DOHH2 (cell line): Measurements from ENCODE around the gene RTP2.

Experiments
- H3F3A ChIP-seq: fragments of 200-600 bp; sonication (generic), shearing (Covaris generic); 2 replicates; pipeline ENCODE4 v1.6.0; 2016; ENCODE audit warnings: antibody characterized with exemption, mild to moderate bottlenecking; ENCODE audit not compliant: control insufficient read depth, insufficient read depth
- H3K27ac ChIP-seq: fragments of 200-600 bp; sonication (generic); 2 replicates; pipeline ENCODE4 v1.5.1; 2014; ENCODE audit warnings: low read depth, mild to moderate bottlenecking, low read length, moderate library complexity
- H3K27me3 ChIP-seq: fragments of 200-600 bp; sonication (generic); 2 replicates; pipeline ENCODE4 v1.6.1; 2014; ENCODE audit warnings: mild to moderate bottlenecking, low read length, mixed read lengths; ENCODE audit not compliant: control insufficient read depth
- H3K36me3 ChIP-seq: fragments of 200-600 bp; sonication (generic); 2 replicates; pipeline ENCODE4 v1.6.1; 2014; ENCODE audit warnings: mild to moderate bottlenecking, low read length, moderate library complexity, mixed read lengths; ENCODE audit not compliant: control insufficient read depth
- H3K4me1 ChIP-seq: fragments of 200-600 bp; sonication (generic); 2 replicates; pipeline ENCODE4 v1.6.1; 2014; ENCODE audit warnings: mild to moderate bottlenecking, low read length, mixed read lengths; ENCODE audit not compliant: control insufficient read depth
- H3K4me2 ChIP-seq: fragments of 200-600 bp; sonication (generic); 2 replicates; pipeline ENCODE4 v1.6.0; 2014; ENCODE audit warnings: mild to moderate bottlenecking, low read length, moderate library complexity
- H3K4me3 ChIP-seq: fragments of 200-600 bp; sonication (generic); 2 replicates; pipeline ENCODE4 v1.5.1; 2014; ENCODE audit warnings: mild to moderate bottlenecking, low read length, mixed read lengths
- H3K79me2 ChIP-seq: fragments of 200-600 bp; sonication (generic); 2 replicates; pipeline ENCODE4 v1.6.1; 2014; ENCODE audit warnings: mild to moderate bottlenecking, low read length, mixed read lengths; ENCODE audit not compliant: control insufficient read depth
- H3K9me2 ChIP-seq: fragments of 200-600 bp; sonication (generic); replicated peaks from 2 replicates; pipeline ENCODE4 v1.6.1; 2014; ENCODE audit warnings: mild to moderate bottlenecking, low read length, mixed read lengths; ENCODE audit not compliant: control insufficient read depth
- H3K9me3 ChIP-seq: fragments of 200-600 bp; sonication (generic); 2 replicates; pipeline ENCODE4 v1.6.1; 2014; ENCODE audit warnings: antibody characterized with exemption, low read length, mixed read lengths; ENCODE audit not compliant: control insufficient read depth, insufficient read depth
- H4K20me1 ChIP-seq: fragments of 200-600 bp; sonication (generic); 2 replicates; pipeline ENCODE4 v1.6.0; 2014; ENCODE audit warnings: low read depth, mild to moderate bottlenecking, antibody characterized with exemption, low read length, moderate library complexity; ENCODE audit not compliant: control insufficient read depth, insufficient read depth
- CTCF ChIP-seq: fragments of 200-600 bp; sonication (generic); IDR thresholded peaks from one replicate; pipeline ENCODE4 v1.5.1; 2014; ENCODE audit warnings: antibody characterized with exemption, mild to moderate bottlenecking, low read depth, low read length; ENCODE audit not compliant: poor library complexity, severe bottlenecking
- EZH2phosphoT487 ChIP-seq: fragments of 200-600 bp; sonication (generic); IDR thresholded peaks from 2 replicates; pipeline ENCODE4 v1.6.1; 2017; ENCODE audit warnings: borderline replicate concordance, mild to moderate bottlenecking, antibody characterized with exemption, low read length, moderate library complexity, mixed read lengths

RTP2 gene

GRCh38 chr3:187746059-187746441 is 43.7 kb upstream of the RTP2 start:
- no peak for TF ChIP-seq CTCF
- no peak for TF ChIP-seq EZH2phosphoT487
- Histone ChIP-seq H3K4me1 (peaks cover 43% of the 10 kb centered on the region), H3K4me3 (peak overlapping the region; percentile 80), H3K4me2 (peak overlapping the region; percentile 93), H3K27ac (peak overlapping the region; percentile 89), H3K27me3 (no peaks in the 10 kb centered on the region), H3K36me3 (peaks cover 43% of the 10 kb centered on the region), H3K9me3 (no peaks in the 10 kb centered on the region), H4K20me1 (no peaks in the 10 kb centered on the region), H3F3A (peaks cover 59% of the 10 kb centered on the region), H3K9me2 (no peaks in the 10 kb centered on the region), H3K79me2 (peaks cover 73% of the 10 kb centered on the region)

GRCh38 chr3:187745201-187746058 is 43.1 kb upstream of the RTP2 start, which contains the start of gene BCL6:
BCL6 (minus strand) TSS chr3:187745468; CDS start chr3:187733693, 11,775 bp downstream.
- Histone ChIP-seq H3K36me3 (peaks cover 49% of the 10 kb centered on the region), H3K9me2 (no peaks in the 10 kb centered on the region), H3K27me3 (no peaks in the 10 kb centered on the region), H3K9me3 (no peaks in the 10 kb centered on the region), H3K4me2 (peak within 1 kb of the TSS; percentile 93), H3K27ac (peak within 1 kb of the TSS; percentile 89), H3F3A (peaks cover 56% of the 10 kb centered on the region), H4K20me1 (no peaks in the 10 kb centered on the region), H3K4me3 (peak within 1 kb of the TSS; percentile 80), H3K4me1 (peaks cover 40% of the 10 kb centered on the region), H3K79me2 (peaks cover 79% of the 10 kb centered on the region)
- no peak for TF ChIP-seq CTCF
- TF ChIP-seq EZH2phosphoT487: no peak

GRCh38 chr3:187744169-187745151 is 42.1 kb upstream of the RTP2 start:
- TF ChIP-seq CTCF: no peak
- TF ChIP-seq EZH2phosphoT487: no peak
- peaks cover 50% of the 10 kb centered on the region for H3F3A ChIP-seq
- H3K9me3 ChIP-seq: no peaks in the 10 kb centered on the region
- H3K27me3 ChIP-seq: no peaks in the 10 kb centered on the region
- no peaks in the 10 kb centered on the region for H3K9me2 ChIP-seq
- H3K79me2 ChIP-seq: peaks cover 89% of the 10 kb centered on the region
- H3K4me1 ChIP-seq: peaks cover 38% of the 10 kb centered on the region
- peak overlapping the region; percentile 89 for H3K27ac ChIP-seq
- H3K36me3 ChIP-seq: peaks cover 59% of the 10 kb centered on the region
- peak overlapping the region; percentile 93 for H3K4me2 ChIP-seq
- H3K4me3 ChIP-seq: peak overlapping the region; percentile 80
- peaks cover 3% of the 10 kb centered on the region; the same call in 1 of the 2 replicates for H4K20me1 ChIP-seq
